Daoy (cell line): ENCODE measurements around the gene SOD2. TPM values are rescaled to one million over a fixed set of nuclear protein-coding genes. Genes with fewer than 3 reads are reported as not detected.
A peak's percentile ranks its signal among the peaks of the same experiment; 100 is the strongest.
"Not testable (repeated sequence)": the region's sequence is repeated elsewhere in the genome, so short reads cannot be mapped to it uniquely, and the experiment has no call there.

Experiments
- DNase-seq: peaks from one replicate; pipeline ENCODE4 v3.0.0-alpha.2; 2015; ENCODE audit warnings: low read depth
- total RNA-seq: library from RNA; depleted of rRNA; stranded (reverse); fragments of >200 nt; shearing (Covaris generic); gene quantifications from 2 replicates; pipeline ENCODE4 v1.2.3, GENCODE V29; 2014

The SOD2 gene
- total RNA-seq, 1 experiment from 2014 or later, result 244 TPM

DNA sequence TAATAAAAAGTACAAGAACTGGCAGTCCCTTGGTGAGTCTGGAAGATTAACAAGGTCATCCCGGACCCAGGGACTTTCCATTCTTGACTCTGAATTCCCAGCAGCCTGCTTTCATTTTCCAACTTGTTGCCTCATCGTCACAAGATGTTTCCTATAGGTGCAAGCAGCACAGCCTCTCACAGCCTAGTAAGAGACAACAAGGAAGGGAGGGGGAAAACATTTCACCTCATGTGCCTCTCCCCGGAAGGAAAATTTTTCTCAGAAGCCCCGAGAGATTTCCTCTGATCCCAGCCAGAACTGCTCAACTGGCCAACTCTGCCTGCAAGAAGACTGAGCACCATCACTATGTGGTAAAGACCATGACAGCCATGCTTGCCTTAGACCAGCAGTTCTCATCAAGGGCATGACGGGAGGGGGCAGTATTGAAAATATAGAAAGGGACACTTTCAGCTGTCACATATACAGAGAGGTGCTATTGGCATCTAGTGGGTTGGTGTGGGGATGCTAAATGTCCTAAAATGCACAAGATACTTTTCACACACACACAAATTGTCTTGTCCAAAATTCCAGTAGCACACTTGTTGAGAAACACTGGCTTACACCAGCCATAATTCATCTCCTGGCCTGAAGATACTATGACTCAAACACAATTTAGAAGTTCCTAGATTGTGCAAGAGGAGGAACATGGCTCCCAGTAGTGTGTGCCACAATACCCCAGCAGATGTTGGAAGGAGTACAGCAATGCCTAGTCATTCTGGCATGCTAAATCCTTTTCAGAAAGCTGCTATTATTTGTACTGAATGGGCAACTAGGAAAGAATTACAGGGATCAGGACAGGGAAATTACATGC lies 23.4 kb upstream of the SOD2 start:
- peak; percentile 87 for DNase-seq

DNA sequence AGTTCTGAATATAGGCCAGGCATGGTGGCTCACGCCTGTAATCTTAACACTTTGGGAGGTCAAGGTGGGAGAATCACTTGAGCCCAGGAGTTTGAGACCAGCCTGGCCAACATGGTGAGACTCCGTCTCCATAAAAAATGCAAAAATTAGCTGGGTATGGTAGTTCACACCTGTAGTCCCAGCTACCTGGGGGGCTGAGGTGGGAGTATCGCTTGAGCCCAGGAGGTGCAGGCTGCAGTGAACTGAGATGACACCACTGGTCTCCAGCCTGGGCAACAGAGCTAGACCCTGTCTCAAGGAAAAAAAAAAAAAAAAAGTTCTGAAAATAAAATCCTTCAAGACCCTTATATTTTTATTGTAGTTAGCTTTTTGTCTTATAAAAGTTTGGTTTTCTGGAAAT lies 22.6 kb upstream of the SOD2 start:
- DNase-seq, result no peak

DNA sequence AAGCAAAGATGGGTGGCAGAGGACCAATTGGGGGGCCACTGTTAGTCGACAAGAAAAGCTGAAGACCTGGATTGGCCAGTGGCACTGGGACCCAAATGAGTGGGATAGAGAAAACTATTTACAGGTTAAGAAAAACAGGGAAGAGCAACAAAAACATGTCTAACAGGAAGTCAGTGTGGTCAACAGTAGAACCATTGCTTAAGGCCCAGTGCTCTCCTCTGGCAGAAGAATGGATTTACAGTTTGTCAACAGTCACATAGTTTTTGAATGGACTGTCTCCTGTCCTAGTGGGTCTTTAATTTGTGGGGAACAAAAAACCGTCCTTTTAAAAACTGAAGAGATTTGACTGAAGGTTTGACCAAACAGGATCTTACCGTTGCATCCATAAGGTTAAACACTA lies 22.1 kb upstream of the SOD2 start:
- no peak for DNase-seq

DNA sequence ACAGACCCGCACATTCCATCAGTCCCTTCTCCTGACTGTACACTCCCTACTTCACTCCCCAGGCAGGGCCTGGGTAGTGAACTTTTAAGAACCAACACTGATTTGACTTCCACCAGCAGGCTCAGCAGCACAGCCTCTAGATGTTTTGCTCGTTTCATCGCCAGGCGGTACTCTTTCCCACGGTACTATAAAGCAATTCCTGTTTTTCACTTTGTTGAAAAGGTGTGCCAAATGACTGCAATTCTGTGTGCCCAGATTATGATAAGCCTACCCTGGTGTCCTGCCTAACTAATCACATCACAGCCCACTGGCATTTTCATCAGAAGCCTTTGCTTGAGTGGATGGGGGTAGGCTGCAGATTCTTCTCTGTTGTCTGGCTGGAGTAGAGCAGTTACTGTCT lies 21.4 kb upstream of the SOD2 start:
- no peak for DNase-seq

DNA sequence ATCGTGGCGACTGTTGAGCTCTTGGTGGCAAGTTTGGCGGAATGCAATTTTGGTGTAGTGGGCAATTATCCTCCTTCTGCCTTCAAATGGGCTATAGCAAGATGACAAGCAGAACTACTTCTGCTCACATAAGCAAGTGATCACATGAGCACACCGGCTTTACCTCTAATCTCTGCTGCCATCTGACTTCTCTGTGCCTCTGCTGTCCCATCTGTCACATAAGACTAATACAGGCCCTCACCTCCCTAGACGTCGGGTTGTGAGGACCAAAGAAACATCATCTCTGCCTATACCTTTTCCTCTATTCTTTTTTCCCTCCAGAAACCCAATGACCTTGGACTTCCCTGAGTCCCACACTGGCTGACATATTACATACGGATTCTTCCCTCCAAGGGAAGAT lies 20.9 kb upstream of the SOD2 start:
- DNase-seq, result no peak

DNA sequence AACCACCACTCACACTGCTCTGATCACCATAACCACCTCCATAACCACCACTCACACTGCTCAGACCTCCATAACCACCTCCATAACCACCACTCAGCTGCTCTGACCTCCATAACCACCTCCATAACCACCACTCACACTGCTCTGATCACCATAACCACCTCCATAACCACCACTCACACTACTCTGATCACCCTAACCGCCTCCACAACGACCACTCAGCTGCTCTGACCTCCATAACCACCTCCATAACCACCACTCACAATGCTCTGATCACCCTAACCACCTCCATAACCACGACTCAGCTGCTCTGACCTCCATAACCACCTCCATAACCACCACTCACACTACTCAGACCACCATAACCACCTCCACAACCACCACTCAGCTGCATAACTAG lies 19.3 kb upstream of the SOD2 start:
- DNase-seq, result not testable (repeated sequence)

DNA sequence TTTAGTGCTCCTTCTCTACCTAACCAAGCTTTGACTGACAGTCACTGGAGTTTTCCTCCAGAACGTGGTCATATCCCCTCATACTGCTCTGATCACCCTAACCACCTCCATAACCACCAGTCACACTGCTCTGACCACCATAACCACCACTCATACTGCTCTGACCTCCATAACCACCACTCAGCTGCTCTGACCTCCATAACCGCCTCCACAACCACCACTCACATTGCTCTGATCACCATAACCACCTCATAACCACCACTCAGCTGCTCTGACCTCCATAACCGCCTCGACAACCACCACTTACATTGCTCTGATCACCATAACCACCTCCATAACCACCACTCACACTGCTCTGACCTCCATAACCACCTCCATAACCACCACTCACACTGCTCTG lies 17.6 kb upstream of the SOD2 start:
- not testable (repeated sequence) for DNase-seq

DNA sequence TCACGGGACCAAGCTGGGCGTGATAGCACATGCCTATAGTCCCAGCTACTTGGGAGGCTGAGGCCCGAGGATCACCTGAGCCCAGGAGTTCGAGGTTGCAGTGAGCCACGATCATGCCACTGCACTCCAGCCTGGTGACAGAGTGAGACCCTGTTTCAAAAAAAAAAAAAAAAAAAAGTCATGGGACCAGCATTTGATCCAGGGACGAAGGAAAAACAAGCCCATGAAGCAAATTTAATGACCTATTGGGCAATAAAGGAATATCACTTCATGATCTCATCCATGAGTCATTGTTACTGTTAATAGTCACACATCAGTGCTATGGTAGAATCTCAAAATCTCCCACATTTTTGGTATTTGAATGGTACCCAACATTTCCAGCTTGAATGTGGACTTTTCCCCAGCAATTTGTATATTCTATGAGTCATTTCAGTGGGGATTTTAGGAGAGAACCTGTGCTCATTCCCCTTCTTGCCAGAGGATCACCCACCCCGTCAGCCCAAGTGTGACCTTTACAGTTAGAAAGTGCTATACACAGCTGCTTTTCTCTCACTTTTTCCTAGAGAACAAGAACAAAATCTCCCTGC lies 8.5 kb upstream of the SOD2 start:
- peak; percentile 73 for DNase-seq

DNA sequence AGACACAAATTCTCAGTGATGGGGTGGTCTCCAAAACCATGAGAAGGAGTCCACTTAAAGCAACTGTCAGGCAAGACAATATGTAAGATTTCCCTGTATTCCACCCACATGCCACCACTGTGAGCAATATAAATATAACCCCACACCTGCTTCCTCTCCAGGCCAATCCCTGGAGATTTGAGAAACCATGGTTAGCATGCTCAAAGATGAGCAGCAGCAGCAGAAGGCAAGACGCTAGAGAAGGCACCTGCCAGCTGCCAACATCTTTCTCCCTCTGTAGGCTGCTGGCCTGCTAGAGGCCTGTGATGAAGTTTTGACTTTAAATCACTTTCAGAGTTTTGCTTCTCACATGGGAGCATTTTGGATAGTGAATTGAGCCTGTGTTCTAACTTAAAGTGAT lies 7.9 kb upstream of the SOD2 start:
- peak; percentile 40 for DNase-seq

DNA sequence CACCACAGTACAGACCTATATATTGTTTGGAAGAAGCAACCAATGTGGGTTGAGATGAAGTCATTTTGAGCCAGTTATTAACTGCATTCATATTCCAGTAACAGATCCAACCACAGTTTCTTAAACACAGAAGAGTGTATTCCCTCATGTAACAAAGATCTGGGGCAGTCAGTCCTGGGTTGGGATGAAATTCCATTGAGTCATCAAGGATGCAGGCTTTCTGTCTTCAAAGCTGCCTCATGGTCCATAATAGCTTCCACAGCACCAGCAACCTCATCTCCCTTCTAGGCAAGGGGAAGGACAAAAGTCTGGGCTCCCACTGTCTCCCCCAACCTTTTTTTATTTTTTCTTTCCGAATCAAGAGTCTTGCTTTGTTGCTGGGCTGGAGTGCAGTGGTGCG lies 2.9 kb upstream of the SOD2 start:
- DNase-seq, result no peak

DNA sequence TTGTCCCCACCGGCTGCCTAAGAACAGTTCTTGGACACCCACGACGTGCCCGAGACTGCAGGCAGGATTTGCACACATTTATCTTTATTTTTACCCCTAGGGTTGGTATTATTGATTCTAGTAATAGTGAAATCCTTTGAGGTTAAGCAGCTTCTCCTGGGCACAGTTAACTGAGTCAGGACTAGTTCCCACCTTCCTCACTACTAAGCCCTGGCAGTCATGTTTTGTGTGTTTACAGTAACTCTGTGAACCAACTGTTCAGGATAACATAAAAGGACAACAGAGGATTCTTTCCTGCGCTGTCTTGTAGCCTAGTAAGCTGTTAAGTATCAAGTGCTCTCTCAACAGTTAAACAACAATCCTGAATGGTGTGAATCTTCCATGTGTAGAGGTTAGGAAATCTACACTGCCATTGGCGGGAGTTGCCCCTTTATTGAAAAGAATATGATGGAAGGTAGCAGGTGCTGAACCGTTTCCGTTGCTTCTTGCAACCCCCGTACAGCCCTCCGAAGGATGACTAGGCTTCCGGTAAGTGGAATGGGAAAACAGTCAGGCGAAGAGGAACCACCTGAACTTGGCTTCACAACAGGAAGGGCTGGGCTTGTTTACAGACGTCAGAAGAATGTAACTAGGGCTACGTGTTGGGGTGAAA lies 979 bp upstream of the SOD2 start:
- DNase-seq, result peak; percentile 58

DNA sequence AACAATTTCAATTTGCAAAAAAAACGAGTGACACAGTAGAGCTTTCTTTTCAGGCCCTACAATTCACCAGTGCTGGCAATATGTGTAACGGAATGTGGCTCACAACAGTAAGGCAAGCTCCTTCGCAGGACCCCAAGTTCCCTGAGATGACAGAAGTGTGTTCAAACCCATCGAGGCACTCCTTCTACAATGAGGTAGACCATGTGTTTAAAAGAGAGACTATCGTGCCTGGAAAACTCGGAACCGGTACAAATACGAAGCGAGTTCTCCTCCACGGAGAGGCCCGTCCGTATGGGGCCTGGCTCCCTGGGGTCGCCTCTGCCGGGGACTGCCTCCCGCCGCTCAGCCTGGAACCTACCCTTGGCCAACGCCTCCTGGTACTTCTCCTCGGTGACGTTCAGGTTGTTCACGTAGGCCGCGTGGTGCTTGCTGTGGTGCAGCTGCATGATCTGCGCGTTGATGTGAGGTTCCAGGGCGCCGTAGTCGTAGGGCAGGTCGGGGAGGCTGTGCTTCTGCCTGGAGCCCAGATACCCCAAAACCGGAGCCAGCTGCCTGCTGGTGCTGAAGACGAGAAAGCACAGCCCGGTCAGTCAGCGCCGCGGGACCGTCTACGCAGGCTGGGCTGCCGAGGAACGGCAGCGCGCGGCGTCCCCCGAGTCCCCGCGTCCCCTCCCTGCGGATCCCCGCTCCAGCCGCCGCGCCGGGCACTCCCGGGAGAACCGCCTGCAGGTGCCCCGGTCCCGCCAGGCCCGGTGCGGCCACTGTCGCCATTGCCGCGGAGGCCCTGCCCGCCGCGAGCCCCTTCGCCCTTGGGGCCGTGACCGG lies 526 bp downstream of the SOD2 start:
- peak; percentile 67 for DNase-seq

DNA sequence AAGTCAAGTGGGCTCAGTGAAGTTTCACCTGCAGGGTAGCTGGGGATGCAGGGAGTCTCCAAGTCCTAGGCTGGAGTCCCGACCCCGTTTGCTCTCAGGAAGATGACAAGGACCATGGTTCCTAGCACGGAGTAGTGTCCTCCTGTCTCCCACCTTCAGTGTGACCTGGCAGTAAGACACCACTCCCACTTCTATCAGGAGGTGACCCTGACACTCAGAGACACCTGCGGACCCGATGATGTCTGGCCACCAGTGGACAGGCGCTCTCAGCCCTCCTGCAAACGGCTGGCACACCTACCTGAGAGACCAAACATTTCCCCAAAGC lies 1.1 kb downstream of the SOD2 start:
- DNase-seq, result peak; percentile 17

DNA sequence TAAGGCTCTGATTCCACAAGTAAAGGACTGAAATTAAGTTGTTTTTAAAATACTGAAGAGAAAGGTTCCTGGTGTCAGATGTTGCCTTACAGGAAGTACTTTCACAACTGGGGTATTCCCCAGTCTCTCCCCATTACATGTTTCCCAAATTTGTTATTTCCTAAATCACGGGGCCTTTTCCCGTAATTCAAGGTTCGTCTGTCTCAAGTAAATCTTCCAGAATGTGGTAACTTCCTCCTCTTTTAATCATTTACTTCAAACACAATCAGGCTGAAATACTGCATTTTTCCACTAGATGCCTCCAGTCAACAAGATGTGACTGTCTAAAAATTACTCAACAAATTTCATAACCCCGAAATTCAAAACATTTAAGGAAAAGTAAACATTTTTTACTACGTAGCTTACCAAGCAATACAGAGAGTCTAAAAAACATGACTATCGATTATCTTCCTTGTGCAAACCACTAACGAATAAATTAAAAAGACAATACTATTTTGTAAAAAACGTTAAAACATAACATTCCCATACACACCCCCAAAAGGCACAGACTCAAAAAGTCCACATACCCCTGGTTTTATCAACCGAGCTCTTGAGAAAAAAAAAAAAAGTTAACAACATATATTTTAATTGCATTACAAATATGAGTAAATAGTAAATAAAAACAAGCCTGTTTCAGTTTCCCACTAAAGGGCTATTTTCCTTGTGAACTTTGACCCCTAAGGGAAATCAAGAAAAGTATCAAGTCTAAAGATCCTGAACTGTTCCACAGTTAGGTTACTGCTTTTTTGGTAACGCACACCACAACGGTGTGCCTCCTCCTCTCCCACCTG lies 1.7 kb downstream of the SOD2 start:
- DNase-seq, result peak; percentile 65

DNA sequence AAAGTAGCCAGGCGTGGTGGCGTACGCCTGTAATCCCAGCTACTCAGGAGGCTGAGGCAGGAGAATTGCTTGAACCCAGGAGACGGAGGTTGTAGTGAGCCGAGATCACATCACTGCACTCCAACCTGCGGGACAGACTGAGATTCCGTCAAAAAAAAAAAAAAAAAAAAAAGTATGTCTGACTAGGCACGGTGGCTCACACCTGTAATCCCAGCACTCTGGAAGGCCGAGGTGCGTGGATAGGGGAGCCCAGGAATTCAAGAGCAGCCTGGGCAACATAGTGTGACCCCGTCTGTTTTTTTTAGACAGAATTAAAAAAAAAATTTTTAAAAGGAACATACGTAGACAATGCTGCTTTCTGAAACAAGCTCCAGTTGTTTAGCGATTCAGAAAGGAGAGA lies 2.9 kb downstream of the SOD2 start:
- DNase-seq, result not testable (repeated sequence)

DNA sequence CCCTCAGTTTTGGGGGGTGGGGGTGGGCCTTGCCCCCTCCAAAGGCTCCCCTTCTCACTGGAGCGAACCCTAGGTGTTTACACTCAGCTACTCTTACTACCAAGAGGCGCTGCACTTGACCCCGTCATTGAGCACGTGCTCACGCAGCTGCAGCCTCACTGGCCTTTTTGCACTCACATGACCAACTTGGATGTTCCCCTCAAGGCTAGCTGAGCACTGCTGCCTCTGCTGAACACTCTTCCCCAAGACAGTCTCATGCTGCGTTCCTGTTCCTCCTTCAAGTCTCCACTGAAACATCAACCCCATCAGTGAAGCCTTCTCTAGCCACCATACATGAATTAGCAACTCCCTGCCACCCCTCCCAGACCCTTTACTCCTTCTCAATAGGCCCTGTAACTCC lies 4.0 kb downstream of the SOD2 start:
- DNase-seq, result no peak

DNA sequence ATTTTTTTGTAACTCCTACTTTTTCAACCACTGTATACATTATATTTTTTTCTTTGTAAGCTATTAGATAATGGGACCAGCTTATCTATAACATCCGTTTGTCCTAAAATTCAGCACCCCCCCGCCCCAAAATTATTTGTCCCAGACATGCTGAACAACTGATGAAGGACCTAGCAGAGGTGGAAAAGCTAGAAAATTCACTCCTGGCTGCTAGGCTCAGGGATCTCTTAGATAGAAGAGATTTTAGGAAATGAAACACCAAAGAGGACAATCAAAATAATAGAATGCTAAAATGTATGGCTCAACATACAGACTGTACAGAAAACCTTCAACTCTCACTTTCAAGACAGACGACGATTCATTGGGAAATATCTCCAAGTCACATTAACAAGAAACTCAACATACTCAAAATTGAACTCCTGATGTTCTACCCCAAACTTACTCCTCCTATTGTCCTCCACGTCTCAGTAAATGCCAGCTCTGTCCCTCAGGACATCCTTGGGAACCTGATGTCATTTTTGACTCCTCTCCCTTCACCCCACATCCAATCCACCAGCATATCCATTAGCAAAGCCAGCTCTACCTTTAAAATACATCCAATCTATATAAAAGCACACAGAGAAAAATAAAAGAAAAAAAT lies 4.7 kb downstream of the SOD2 start:
- DNase-seq, result no peak

DNA sequence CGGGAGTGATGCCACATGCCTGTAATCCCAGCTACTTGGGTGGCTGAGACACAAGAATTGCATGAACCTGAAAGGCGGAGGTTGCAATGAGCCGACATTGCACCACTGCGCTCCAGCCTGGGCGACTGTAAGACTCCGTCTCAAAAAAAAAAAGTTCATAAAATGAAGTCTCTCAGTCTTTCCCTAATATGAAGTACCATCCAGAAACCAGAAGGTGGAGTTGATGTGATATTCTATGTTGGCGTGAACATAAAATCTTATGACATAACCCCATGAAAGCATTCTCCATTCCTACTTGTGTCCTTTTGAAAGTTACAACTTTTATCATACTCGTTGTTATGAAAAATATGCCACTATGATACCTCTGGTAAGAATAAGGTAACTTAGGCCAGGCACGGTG lies 5.7 kb downstream of the SOD2 start:
- no peak for DNase-seq

DNA sequence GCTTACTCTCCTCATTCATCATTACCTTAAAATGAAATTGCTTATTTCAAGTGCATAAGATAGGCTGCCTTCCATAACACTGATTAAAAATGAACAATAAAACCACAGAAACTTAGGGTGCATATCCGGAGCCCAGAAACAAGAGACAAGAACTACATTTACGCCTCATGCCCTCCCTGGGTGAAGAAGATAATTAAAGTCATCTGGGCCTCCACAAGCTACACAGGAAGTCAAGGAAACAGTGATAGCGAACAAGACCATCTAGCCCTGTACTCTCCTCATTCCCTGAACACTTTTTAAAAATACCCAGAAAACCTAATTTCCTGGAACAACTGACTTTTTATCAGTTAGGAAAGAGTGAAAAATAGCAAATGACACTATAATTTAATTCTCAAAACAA lies 6.3 kb downstream of the SOD2 start:
- no peak for DNase-seq

DNA sequence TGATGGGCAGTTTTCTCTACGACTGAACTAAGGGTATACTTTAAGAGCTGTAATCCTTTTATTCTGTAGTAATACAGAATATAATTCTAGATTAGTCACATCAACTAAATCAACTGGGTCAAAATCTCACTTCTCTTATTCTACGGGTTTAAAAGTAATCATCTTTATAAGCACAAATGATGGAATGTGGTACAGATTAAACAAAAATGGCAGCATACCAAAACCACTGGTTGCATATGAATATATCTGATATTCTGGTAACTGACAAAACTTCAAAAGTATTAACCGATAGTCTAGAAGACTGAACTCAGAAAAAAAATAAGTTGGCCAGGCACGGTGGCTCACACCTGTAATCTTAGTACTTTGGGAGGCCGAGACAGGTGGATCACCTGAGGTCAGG lies 7.0 kb downstream of the SOD2 start:
- no peak for DNase-seq

DNA sequence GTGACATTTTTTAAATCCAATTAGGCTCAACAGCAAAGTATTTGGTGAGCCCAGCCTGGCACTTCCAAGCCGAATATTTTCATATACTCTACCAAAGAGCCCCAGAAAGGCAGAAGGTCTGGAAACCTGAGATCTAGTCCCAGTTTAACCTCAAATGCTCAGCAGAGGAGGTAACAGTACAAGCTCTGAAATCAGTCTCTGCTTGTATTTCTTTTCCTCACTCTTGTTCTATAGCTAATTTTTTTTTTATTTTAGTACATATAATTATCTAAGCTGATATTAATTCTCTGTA lies 9.1 kb downstream of the SOD2 start:
- DNase-seq, result no peak
